GM12878 (cell line): ENCODE results near the gene SYK. TPM values are rescaled to one million over a fixed set of nuclear protein-coding genes. Genes with fewer than 3 reads are reported as not detected.

Experiments
- ATAC-seq: fragments of 200-7000 bp; cut with Tn5 transposase; 3 replicates; pipeline ENCODE4 v1.9.1; 2020; ENCODE audit warnings: mild to moderate bottlenecking, moderate library complexity
- BruUV-seq: library from RNA; stranded (reverse); fragments of 400-500 nt; replicated peaks from 2 replicates; lab custom pipeline; 2021; lab: Mats Ljungman, UMichigan
- CTCF ChIA-PET: fragments of 300-600 bp; sonication (Branson Sonifier 250); formaldehyde crosslinking; extraction: SDS; loops from one replicate; lab custom pipeline; 2021; ENCODE audit warnings: inconsistent platforms; lab: Yijun Ruan, JAX
- POLR2A ChIA-PET: fragments of 350-600 bp; formaldehyde crosslinking; extraction: SDS; loops from one replicate; lab custom pipeline; 2021; ENCODE audit warnings: inconsistent platforms; lab: Charles Lee
- RAD21 ChIA-PET: fragments of 300-600 bp; sonication (Branson Sonifier 250); formaldehyde crosslinking; loops from one replicate; lab custom pipeline; 2023; ENCODE audit warnings: antibody characterized with exemption; ENCODE audit not compliant: unreplicated experiment; lab: Charles Lee
- SMC1A ChIA-PET: fragments of 300-600 bp; sonication (Branson Sonifier 250); formaldehyde crosslinking; loops from one replicate; lab custom pipeline; 2023; ENCODE audit not compliant: unreplicated experiment, uncharacterized antibody; lab: Charles Lee
- DNase-seq: peaks from one replicate; pipeline ENCODE4 v3.0.0-alpha.2; 2011; ENCODE audit warnings: low read depth, low spot score
- FAIRE-seq: peaks from 3 replicates; lab custom pipeline; 2011; peaks lifted over from hg19 to GRCh38; lab: Jason Lieb, UNC
- H2AFZ ChIP-seq: 2 replicates; pipeline ENCODE4 v1.6.0; 2011; ENCODE audit warnings: low read depth, low read length, control low read depth; ENCODE audit not compliant: control insufficient read depth
- H3K27ac ChIP-seq: 2 replicates; pipeline ENCODE4 v1.5.1; 2011; ENCODE audit warnings: control low read depth; ENCODE audit not compliant: control insufficient read depth, insufficient read depth
- H3K27me3 ChIP-seq, 2 experiments: replicated peaks in 1 of 2; 2 replicates each; pipeline versions ENCODE4 v1.6.0 to v1.6.1; 2011; ENCODE audit warnings: low read length in 1 of 2; ENCODE audit not compliant: control insufficient read depth in 2 of 2, insufficient read depth in 2 of 2
- H3K36me3 ChIP-seq, 2 experiments: 2 replicates each; pipeline ENCODE4 v1.5.1; 2011; ENCODE audit warnings: low read length in 1 of 2; ENCODE audit not compliant: control insufficient read depth in 2 of 2, insufficient read depth in 2 of 2
- H3K4me1 ChIP-seq: 2 replicates; pipeline ENCODE4 v1.6.1; 2011; ENCODE audit warnings: mild to moderate bottlenecking, low read length, moderate library complexity, mixed read lengths; ENCODE audit not compliant: control insufficient read depth, insufficient read depth
- H3K4me2 ChIP-seq: 2 replicates; pipeline ENCODE4 v1.6.0; 2011; ENCODE audit warnings: control low read depth; ENCODE audit not compliant: control insufficient read depth, insufficient read depth
- H3K4me3 ChIP-seq: fragments of 200-600 bp; sonication (generic); 2 replicates; pipeline ENCODE4 v1.5.1; 2016
- H3K79me2 ChIP-seq: 2 replicates; pipeline ENCODE4 v1.6.0; 2011; ENCODE audit warnings: low read length; ENCODE audit not compliant: control insufficient read depth, insufficient read depth
- H3K9ac ChIP-seq: 2 replicates; pipeline ENCODE4 v1.8.0; 2011; ENCODE audit warnings: low read length, control low read depth, mixed read lengths; ENCODE audit not compliant: control insufficient read depth, insufficient read depth
- H3K9me3 ChIP-seq: replicated peaks from 3 replicates; pipeline ENCODE4 v1.5.1; 2011; ENCODE audit warnings: mild to moderate bottlenecking, low read length; ENCODE audit not compliant: control insufficient read depth, insufficient read depth
- H4K20me1 ChIP-seq: 2 replicates; pipeline ENCODE4 v1.6.0; 2011; ENCODE audit not compliant: control insufficient read depth, insufficient read depth
- BCL11A ChIP-seq: IDR thresholded peaks from 2 replicates; pipeline ENCODE4 v1.6.1; 2011; ENCODE audit warnings: low read depth, low read length
- IKZF2 ChIP-seq, 2 experiments: fragments of 450-650 bp; IDR thresholded peaks; 2 replicates each; pipeline ENCODE4 v1.6.1; 2017; ENCODE audit warnings: mild to moderate bottlenecking in 2 of 2, moderate library complexity in 2 of 2
- MEF2B ChIP-seq: fragments of 450-650 bp; IDR thresholded peaks from 2 replicates; pipeline ENCODE4 v1.6.1; 2018; ENCODE audit warnings: mild to moderate bottlenecking, moderate library complexity; ENCODE audit not compliant: partially characterized antibody, poor library complexity, severe bottlenecking
- NKRF ChIP-seq: fragments of 450-650 bp; conservative IDR thresholded peaks from 2 replicates; pipeline ENCODE4 v1.6.1; 2017; ENCODE audit warnings: mild to moderate bottlenecking, moderate library complexity
- PRDM15 ChIP-seq: fragments of 450-650 bp; formaldehyde crosslinking; IDR thresholded peaks from 2 replicates; pipeline ENCODE4 v1.4.0; 2020; ENCODE audit warnings: mild to moderate bottlenecking, moderate library complexity
- SIX5 ChIP-seq: IDR thresholded peaks from 2 replicates; pipeline ENCODE4 v1.6.1; 2011; ENCODE audit warnings: mild to moderate bottlenecking, low read depth, low read length, moderate library complexity; ENCODE audit not compliant: severe bottlenecking
- STAT3 ChIP-seq: IDR thresholded peaks from 2 replicates; pipeline ENCODE4 v1.6.1; 2011; ENCODE audit warnings: low read depth, low read length, improper control_type of control experiment
- ZBTB33 ChIP-seq: fragments of 450-650 bp; IDR thresholded peaks from 2 replicates; pipeline ENCODE4 v1.6.1; 2017; ENCODE audit warnings: mild to moderate bottlenecking
- WGBS: methylation state at CpG from one replicate; pipeline ENCODE4 v1.1.6; 2016; ENCODE audit warnings: low lambda C conversion rate; ENCODE audit not compliant: insufficient replicate concordance, insufficient coverage; ENCODE audit errors: missing lambda C conversion rate; 5-methylcytosine and 5-hydroxymethylcytosine counted together
- in situ Hi-C: fragments of 300-500 bp; cut with MboI; formaldehyde crosslinking; loops from 9 replicates; pipeline ENCODE4 v1.14.3; 2018; ENCODE audit warnings: mixed read lengths
- intact Hi-C: fragments of 100-400 bp; cut with micrococcal nuclease; formaldehyde crosslinking; loops from one replicate; pipeline ENCODE4 v1.14.2; 2022; ENCODE audit not compliant: unreplicated experiment
- polyA plus RNA-seq, 11 experiments: library from polyadenylated mRNA; depleted of rRNA in 4 of 11; unstranded in 6 of 11; stranded (reverse) in 5 of 11; fragments of >200 nt; fragmentation: Nextera tagmentation in 4 of 11; fragmentation: Illumina TruSeq in 1 of 11; extraction: Ambion mirVana in 4 of 11; extraction: Trizol in 1 of 11; gene quantifications; 1 replicate in 1 of 11; 2 replicates in 10 of 11; pipeline versions ENCODE4 v1.2.1 to v1.2.3, GENCODE V29; 2011 to 2016; ENCODE audit warnings: inconsistent platforms in 2 of 11, missing spikeins in 2 of 11, low read depth in 1 of 11
- total RNA-seq, 4 experiments: library from RNA; depleted of rRNA in 3 of 4; stranded (reverse); fragments of >200 nt in 3 of 4; fragmentation: Illumina TruSeq in 1 of 4; extraction: Trizol in 1 of 4; gene quantifications; 2 replicates each; pipeline versions ENCODE4 v1.2.1 to v1.2.3, GENCODE V29; 2013 to 2021

Gene SYK
- total and polyA plus RNA-seq, 10 of the 15 experiments (the other 5 are each of a cell fraction or from before 2014, with no cell fraction given): 6.5 to 135 (median 68.8) TPM

- Histone ChIP-seq H3K27me3 (no peaks in the 10 kb centered on the region), H3K27ac (no peak overlapping the region), H3K4me2 (no peak overlapping the region), H3K9me3 (no peaks in the 10 kb centered on the region), H3K4me3 (no peak overlapping the region), H3K9ac (no peak overlapping the region), H3K4me1 (no peaks in the 10 kb centered on the region), H3K36me3 (peaks cover 3 to 25% of the 10 kb centered on the region in 2 experiments; a peak in 3 of 4 replicates), H2AFZ (no peak overlapping the region), H4K20me1 (no peaks in the 10 kb centered on the region), H3K79me2 (no peaks in the 10 kb centered on the region)
- no peak for ATAC-seq
- WGBS: 81% methylated on average over 14 of the region's 14 CpGs
- no peak for DNase-seq
- ChIA-PET RAD21 (interaction anchor here (0.7 kb wide), 1 partner anchor 38 kb away, joined by 3 read pairs; no protein-coding TSS in a partner anchor), POLR2A (no interaction called here), CTCF (no interaction called here), SMC1A (no interaction called here)
- BruUV-seq: no TSS peak
- TF ChIP-seq BCL11A (no peak), IKZF2 (IDR thresholded peaks at IDR 0.05) (no peak), SIX5 (no peak), ZBTB33 (no peak), NKRF (no peak), STAT3 (no peak), PRDM15 (CRISPR knock-in tag) (no peak), MEF2B (no peak)
- FAIRE-seq: no peak
- intact Hi-C loops (no loop called here), in situ Hi-C loops (loop anchor here (10.0 to 25.0 kb wide), 2 partner anchors 722 to 1280 kb away; no protein-coding TSS in a partner anchor)
Measured at GRCh38 chr9:90867101-90867500, 65.5 kb downstream of the SYK start.
